ENCODE results near the gene SLC2A13. TPM values are rescaled to one million over a fixed set of nuclear protein-coding genes. Genes with fewer than 3 reads are reported as not detected.

Gene SLC2A13
- total RNA-seq, 2 donors from 2014 or later: 10.3 to 12.9 TPM

DNA sequence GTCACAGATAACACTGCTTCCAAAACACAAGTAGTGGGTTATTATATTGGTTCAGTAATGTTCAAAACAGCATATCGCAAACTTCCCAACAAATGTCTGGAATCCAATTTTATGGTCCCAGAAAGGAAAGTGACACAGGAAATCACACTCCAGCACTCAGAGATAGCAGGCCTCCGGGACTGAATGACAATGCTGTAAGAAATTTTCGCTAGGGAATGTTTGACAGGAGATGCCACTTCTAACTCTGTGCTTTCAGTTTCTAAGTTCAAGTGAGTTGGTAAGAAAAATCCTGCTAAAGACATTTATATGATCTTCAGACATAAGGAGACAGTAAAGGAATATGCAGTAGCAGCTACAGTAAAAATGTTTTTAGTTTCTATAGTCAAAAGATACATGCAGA is 93.2 kb downstream of the SLC2A13 start:
- Histone ChIP-seq H3K9me3 (ENCODE audit: control insufficient read depth, low read length) (no peaks in the 10 kb centered on the region), H3K36me3 (ENCODE audit: control insufficient read depth, insufficient read depth, low read length) (no peaks in the 10 kb centered on the region), H3K9ac (ENCODE audit: extremely low read depth, low read length, poor library complexity, severe bottlenecking) (no peak overlapping the region), H3K4me3 (ENCODE audit: low read length) (no peak overlapping the region), H3K27me3 (ENCODE audit: control insufficient read depth, insufficient read depth, low read length, poor library complexity, severe bottlenecking) (no peaks in the 10 kb centered on the region), H3K4me1 (ENCODE audit: control insufficient read depth, insufficient read depth, low read length) (no peaks in the 10 kb centered on the region), H3K27ac (ENCODE audit: low read depth, low read length) (no peak overlapping the region)
- Mint-ChIP-seq H3K36me3 (ENCODE audit: low read depth) (no peaks in the 10 kb centered on the region), H3K4me1 (peaks cover 9% of the 10 kb centered on the region), H3K27me3 (ENCODE audit: insufficient read depth) (no peaks in the 10 kb centered on the region), H3K27ac (no peak overlapping the region), H3K9me3 (no peaks in the 10 kb centered on the region), H3K4me3 (no peak overlapping the region)
- no peak for DNase-seq
- TF ChIP-seq, protein P1, sequence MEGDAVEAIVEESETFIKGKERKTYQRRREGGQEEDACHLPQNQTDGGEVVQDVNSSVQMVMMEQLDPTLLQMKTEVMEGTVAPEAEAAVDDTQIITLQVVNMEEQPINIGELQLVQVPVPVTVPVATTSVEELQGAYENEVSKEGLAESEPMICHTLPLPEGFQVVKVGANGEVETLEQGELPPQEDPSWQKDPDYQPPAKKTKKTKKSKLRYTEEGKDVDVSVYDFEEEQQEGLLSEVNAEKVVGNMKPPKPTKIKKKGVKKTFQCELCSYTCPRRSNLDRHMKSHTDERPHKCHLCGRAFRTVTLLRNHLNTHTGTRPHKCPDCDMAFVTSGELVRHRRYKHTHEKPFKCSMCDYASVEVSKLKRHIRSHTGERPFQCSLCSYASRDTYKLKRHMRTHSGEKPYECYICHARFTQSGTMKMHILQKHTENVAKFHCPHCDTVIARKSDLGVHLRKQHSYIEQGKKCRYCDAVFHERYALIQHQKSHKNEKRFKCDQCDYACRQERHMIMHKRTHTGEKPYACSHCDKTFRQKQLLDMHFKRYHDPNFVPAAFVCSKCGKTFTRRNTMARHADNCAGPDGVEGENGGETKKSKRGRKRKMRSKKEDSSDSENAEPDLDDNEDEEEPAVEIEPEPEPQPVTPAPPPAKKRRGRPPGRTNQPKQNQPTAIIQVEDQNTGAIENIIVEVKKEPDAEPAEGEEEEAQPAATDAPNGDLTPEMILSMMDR (conservative IDR thresholded peaks at IDR 0.05): no peak
- 76 to 84% methylated on average over 2 to 3 of the region's 3 CpGs for WGBS, 2 experiments (ENCODE audit: insufficient coverage in 1 of 2, insufficient read length in 1 of 2)

DNA sequence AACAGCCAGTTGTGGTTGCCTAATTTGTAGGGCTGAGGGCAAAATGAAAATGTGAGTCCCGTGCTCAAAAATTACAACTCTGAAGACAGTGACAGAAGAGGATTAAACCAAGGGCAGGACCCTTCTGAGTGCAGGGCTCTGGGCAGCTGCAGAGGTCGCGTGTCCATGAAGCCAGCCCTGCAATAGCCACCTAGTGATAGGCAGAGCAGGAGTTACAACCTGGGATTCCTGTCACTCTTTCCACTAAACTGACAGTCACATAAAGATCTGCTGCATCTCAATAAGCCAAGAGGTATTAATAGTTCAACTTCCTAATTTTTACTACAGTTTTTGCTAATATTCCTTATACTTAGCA is 94.1 kb downstream of the SLC2A13 start:
- Mint-ChIP-seq H3K36me3 (ENCODE audit: low read depth) (no peaks in the 10 kb centered on the region), H3K27me3 (ENCODE audit: insufficient read depth) (no peaks in the 10 kb centered on the region), H3K9me3 (no peaks in the 10 kb centered on the region), H3K4me1 (peaks cover 9% of the 10 kb centered on the region), H3K27ac (no peak overlapping the region), H3K4me3 (no peak overlapping the region)
- Histone ChIP-seq H3K27me3 (ENCODE audit: control insufficient read depth, insufficient read depth, low read length, poor library complexity, severe bottlenecking) (no peaks in the 10 kb centered on the region), H3K9me3 (ENCODE audit: control insufficient read depth, low read length) (no peaks in the 10 kb centered on the region), H3K36me3 (ENCODE audit: control insufficient read depth, insufficient read depth, low read length) (no peaks in the 10 kb centered on the region), H3K9ac (ENCODE audit: extremely low read depth, low read length, poor library complexity, severe bottlenecking) (no peak overlapping the region), H3K27ac (ENCODE audit: low read depth, low read length) (no peak overlapping the region), H3K4me1 (ENCODE audit: control insufficient read depth, insufficient read depth, low read length) (no peaks in the 10 kb centered on the region), H3K4me3 (ENCODE audit: low read length) (no peak overlapping the region)
- 82 to 84% methylated on average over 3 of the region's 3 CpGs for WGBS, 2 experiments (ENCODE audit: insufficient coverage in 1 of 2, insufficient read length in 1 of 2)
- TF ChIP-seq, protein P1 (conservative IDR thresholded peaks at IDR 0.05): no peak
- DNase-seq: no peak

DNA sequence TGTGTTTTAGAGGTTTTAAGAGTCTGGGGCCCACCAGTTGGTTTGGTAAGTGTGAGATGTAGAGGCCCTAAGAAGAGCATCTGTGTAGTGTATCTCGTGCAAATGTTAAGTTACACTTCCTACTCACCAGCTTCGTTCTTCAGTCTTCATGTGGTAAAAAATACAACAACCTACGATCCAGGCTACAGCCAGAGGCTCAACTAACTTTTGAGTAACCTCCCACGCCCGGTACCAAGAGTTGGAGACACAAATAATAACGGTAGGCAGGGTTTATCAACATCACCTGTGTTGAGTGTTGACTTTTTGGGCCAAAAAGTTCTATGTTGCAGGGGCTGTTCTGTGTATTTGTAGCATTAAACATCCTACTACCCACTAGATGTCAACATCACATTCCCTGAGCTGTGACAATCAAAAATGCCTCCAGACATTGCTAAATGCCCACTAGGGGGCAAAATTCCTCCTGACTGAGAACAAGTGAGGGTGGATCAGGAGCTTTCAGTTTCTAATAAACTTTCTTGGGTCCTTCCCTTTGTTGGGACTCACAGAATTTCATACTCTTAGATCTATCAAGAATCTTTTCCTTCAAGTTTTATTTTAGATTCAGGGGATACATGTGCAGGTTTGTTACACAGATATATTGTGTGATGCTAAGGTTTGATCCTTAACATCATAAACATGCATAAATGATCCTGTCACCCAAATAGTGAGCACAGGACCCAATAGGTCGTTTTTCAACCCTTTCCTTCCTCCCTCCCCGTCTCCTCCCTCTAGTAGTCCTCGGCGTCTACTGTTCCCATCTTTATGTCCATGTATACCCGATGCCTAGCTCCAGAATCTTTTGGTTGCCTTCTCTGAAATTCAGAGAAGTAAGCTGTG is 94.7 kb downstream of the SLC2A13 start:
- WGBS, 2 experiments (ENCODE audit: insufficient coverage in 1 of 2, insufficient read length in 1 of 2): 68 to 75% methylated on average over 8 to 11 of the region's 11 CpGs
- Mint-ChIP-seq H3K4me1 (peaks cover 9% of the 10 kb centered on the region), H3K27ac (no peak overlapping the region), H3K36me3 (ENCODE audit: low read depth) (no peaks in the 10 kb centered on the region), H3K9me3 (no peaks in the 10 kb centered on the region), H3K27me3 (ENCODE audit: insufficient read depth) (no peaks in the 10 kb centered on the region), H3K4me3 (no peak overlapping the region)
- peak; percentile 87 for DNase-seq
- no peak overlapping the region for H3K27ac ChIP-seq (ENCODE audit: low read depth, low read length)
- no peaks in the 10 kb centered on the region for H3K4me1 ChIP-seq (ENCODE audit: control insufficient read depth, insufficient read depth, low read length)
- no peaks in the 10 kb centered on the region for H3K27me3 ChIP-seq (ENCODE audit: control insufficient read depth, insufficient read depth, low read length, poor library complexity, severe bottlenecking)
- no peak overlapping the region for H3K9ac ChIP-seq (ENCODE audit: extremely low read depth, low read length, poor library complexity, severe bottlenecking)
- no peaks in the 10 kb centered on the region for H3K36me3 ChIP-seq (ENCODE audit: control insufficient read depth, insufficient read depth, low read length)
- H3K4me3 ChIP-seq (ENCODE audit: low read length): no peak overlapping the region
- no peaks in the 10 kb centered on the region for H3K9me3 ChIP-seq (ENCODE audit: control insufficient read depth, low read length)
- TF ChIP-seq, protein P1 (conservative IDR thresholded peaks at IDR 0.05): peak; percentile 87
